ENCODE data around the gene ASCL1. TPM values are rescaled to one million over a fixed set of nuclear protein-coding genes. Genes with fewer than 3 reads are reported as not detected.
A peak's percentile ranks its signal among the peaks of the same experiment; 100 is the strongest.

ASCL1 gene
- total and polyA plus RNA-seq, 12 donors = 0.17 to 2.8 (median 0.72) TPM; not detected in 1

- TF ChIP-seq CTCF (IDR thresholded peaks at IDR 0.05) = no peak
- TF ChIP-seq POLR2A (IDR thresholded peaks at IDR 0.05) = no peak
- Histone ChIP-seq H3K27me3 (no peaks in the 10 kb centered on the region), H3K9me3 (replicated peaks in 1 of 3) (no peaks in the 10 kb centered on the region), H3K4me1 (replicated peaks in 1 of 2) (no peaks in the 10 kb centered on the region), H3K27ac (no peak overlapping the region), H3K36me3 (replicated peaks in 1 of 2) (no peaks in the 10 kb centered on the region), H3K4me3 (no peak overlapping the region)
- intact Hi-C loops (cut with DNase I) = no loop called here
- WGBS, 4 donors = 66 to 81% (median 78%) methylated on average over 3 of the region's 3 CpGs
- DNase-seq = no peak
Observed at GRCh38 chr12:102911320-102911719, 46.2 kb upstream of the ASCL1 start.

- TF ChIP-seq POLR2A (IDR thresholded peaks at IDR 0.05) = no peak
- no peak for TF ChIP-seq CTCF (IDR thresholded peaks at IDR 0.05)
- 77 to 83% (median 80%) methylated on average over 2 of the region's 2 CpGs for WGBS, 4 donors
- H3K4me3 ChIP-seq = no peak overlapping the region
- DNase-seq = no peak
- intact Hi-C loops (cut with DNase I) = no loop called here
- H3K27me3 ChIP-seq = no peaks in the 10 kb centered on the region
- H3K27ac ChIP-seq = no peak overlapping the region
- no peaks in the 10 kb centered on the region for H3K36me3 ChIP-seq (replicated peaks in 1 of 2)
- no peaks in the 10 kb centered on the region for H3K4me1 ChIP-seq (replicated peaks in 1 of 2)
- H3K9me3 ChIP-seq (replicated peaks in 1 of 3) = no peaks in the 10 kb centered on the region
Observed at GRCh38 chr12:102912258-102912657, 45.2 kb upstream of the ASCL1 start.

- Histone ChIP-seq H3K9me3 (replicated peaks in 1 of 3) (no peaks in the 10 kb centered on the region), H3K27me3 (no peaks in the 10 kb centered on the region), H3K4me3 (no peak overlapping the region), H3K4me1 (replicated peaks in 1 of 2) (no peaks in the 10 kb centered on the region), H3K27ac (no peak overlapping the region), H3K36me3 (replicated peaks in 1 of 2) (no peaks in the 10 kb centered on the region)
- DNase-seq = no peak
- WGBS, 4 donors = 73 to 85% (median 80%) methylated on average over 2 of the region's 2 CpGs
- intact Hi-C loops (cut with DNase I) = no loop called here
- no peak for TF ChIP-seq CTCF (IDR thresholded peaks at IDR 0.05)
- no peak for TF ChIP-seq POLR2A (IDR thresholded peaks at IDR 0.05)
Observed at GRCh38 chr12:102913453-102914226, 43.8 kb upstream of the ASCL1 start.

GRCh38 chr12:102916252-102917025 is 41.0 kb upstream of the ASCL1 start:
- no peak overlapping the region for H3K27ac ChIP-seq
- WGBS, 4 donors = 66 to 73% (median 71%) methylated on average over 5 of the region's 5 CpGs
- TF ChIP-seq CTCF (IDR thresholded peaks at IDR 0.05) (no peak), POLR2A (IDR thresholded peaks at IDR 0.05) (no peak)
- no peaks in the 10 kb centered on the region for H3K27me3 ChIP-seq
- no peaks in the 10 kb centered on the region for H3K36me3 ChIP-seq (replicated peaks in 1 of 2)
- no peaks in the 10 kb centered on the region for H3K4me1 ChIP-seq (replicated peaks in 1 of 2)
- peak overlapping the region in 1 of 4 donors; percentile 28 for H3K4me3 ChIP-seq
- intact Hi-C loops (cut with DNase I) = no loop called here
- no peaks in the 10 kb centered on the region for H3K9me3 ChIP-seq (replicated peaks in 1 of 3)
- no peak for DNase-seq

All from adrenal gland (tissue), 12 donors.